Astrocyte of the cerebellum (primary cell): ENCODE measurements around the gene RAB28.

Experiments
- DNase-seq: peaks from one replicate; pipeline ENCODE4 v3.0.0-alpha.2; 2011; ENCODE audit warnings: low read depth
- H3K4me3 ChIP-seq: 2 replicates; pipeline ENCODE4 v1.5.1; 2011; ENCODE audit warnings: mild to moderate bottlenecking, low read depth, low read length, moderate library complexity
- in situ Hi-C: cut with HindIII; loops from 2 replicates; pipeline ENCODE4 v1.10.0; 2017; ENCODE audit warnings: low sequenced_read_pairs
- TF ChIP-seq, protein P1 (sequence below): IDR thresholded peaks from 2 replicates; pipeline ENCODE4 v1.5.1; 2012; ENCODE audit warnings: low read length, low read depth, moderate library complexity, mild to moderate bottlenecking; ENCODE audit errors: missing control alignments

The RAB28 gene

DNA sequence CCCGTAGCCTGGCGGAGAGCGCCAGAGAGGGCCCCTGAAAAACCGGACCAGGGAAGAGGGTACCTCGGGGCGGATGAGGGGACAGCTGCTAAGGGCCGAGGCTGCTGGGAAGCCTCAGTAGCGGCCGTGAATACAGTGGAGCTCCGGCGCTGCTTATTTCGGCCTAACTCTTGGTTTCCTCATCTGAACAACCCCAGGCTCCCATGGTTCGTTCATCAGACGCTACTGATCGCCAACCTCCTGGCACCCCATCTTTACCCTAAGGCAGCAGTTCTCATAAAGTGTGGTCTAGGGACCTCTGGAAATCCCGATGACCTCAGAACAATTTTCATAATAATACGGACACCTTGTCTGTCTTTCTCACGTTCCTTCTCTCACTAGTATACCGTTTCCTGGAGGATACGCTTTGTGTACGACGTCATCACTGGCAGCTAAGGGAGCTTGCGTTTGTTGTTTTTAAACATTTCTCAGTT is 645 bp upstream of the RAB28 start:
- no peak for DNase-seq
- in situ Hi-C loops = no loop called here
- H3K4me3 ChIP-seq = peak overlapping the region; percentile 70
- TF ChIP-seq, protein P1, sequence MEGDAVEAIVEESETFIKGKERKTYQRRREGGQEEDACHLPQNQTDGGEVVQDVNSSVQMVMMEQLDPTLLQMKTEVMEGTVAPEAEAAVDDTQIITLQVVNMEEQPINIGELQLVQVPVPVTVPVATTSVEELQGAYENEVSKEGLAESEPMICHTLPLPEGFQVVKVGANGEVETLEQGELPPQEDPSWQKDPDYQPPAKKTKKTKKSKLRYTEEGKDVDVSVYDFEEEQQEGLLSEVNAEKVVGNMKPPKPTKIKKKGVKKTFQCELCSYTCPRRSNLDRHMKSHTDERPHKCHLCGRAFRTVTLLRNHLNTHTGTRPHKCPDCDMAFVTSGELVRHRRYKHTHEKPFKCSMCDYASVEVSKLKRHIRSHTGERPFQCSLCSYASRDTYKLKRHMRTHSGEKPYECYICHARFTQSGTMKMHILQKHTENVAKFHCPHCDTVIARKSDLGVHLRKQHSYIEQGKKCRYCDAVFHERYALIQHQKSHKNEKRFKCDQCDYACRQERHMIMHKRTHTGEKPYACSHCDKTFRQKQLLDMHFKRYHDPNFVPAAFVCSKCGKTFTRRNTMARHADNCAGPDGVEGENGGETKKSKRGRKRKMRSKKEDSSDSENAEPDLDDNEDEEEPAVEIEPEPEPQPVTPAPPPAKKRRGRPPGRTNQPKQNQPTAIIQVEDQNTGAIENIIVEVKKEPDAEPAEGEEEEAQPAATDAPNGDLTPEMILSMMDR = no peak

DNA sequence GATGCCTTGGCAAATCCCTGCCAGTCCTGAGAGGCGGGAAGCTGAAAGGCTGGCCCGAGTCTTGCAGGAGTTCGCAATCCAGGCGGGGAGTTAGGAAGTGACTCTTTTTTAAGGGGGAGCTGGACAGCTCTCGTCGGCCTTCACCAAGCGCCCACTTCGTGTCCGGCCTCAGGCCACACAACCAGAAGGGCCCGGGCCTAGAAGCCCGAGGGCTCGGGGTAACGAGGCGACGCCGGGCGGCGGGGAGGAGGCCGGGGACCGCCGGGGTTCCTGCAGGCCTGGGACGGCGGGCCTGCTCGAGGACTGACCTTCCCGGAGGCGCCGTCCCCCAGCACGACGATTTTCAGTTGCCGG is 395 bp downstream of the RAB28 start:
- TF ChIP-seq, protein P1 = no peak
- DNase-seq = peak; percentile 39
- in situ Hi-C loops = no loop called here
- peak overlapping the region; percentile 70 for H3K4me3 ChIP-seq

DNA sequence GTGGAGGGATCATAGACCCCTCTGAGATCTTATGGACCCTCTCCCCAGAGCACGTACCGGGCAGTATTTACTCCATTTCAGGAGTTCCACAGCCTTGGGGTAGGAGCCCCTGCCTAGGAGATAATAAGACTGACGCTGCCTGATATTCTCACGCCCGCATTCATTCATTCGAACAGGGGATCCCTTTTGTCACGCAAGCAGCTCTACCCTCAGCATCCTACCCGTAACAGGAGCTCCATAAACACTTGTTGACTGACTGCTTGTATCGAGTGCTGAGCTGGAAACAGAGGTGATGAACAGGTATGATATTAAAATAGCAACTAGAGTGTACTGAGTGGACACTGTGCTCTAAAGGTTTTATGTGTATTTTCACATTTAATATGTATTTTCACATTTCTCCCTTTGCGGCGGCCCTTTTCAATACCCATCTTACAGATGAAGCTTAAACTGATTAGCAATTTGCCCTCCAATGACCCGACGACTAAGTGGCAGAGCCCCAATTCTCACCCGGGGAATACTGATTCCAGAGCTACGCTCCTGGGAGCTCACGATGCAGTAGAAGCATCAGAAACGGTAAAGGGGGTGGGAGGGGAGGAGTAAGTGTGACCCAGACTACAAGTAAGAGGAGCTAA is 888 bp downstream of the RAB28 start:
- H3K4me3 ChIP-seq = peak overlapping the region; percentile 70
- DNase-seq = no peak
- in situ Hi-C loops = no loop called here
- TF ChIP-seq, protein P1 = no peak

DNA sequence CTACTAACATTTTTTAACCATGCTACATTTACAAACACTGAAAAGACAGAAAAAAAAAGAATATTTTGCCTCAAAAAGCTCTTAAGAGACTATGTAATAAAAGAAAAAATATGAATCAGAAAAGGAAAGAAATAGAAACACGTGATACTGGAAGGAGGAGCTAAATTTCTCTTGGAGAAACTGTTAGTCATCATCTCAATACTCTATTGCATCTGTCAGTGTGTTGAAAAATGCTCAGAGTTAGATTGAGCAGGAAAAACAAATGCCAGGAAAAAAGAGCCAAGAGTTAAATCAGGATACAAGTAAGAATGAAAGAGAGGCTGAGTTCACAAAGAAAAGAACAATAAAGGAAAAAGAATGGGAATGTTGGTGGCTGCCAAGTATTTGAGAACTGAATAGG is 2.6 kb downstream of the RAB28 start:
- TF ChIP-seq, protein P1 = no peak
- in situ Hi-C loops = no loop called here
- H3K4me3 ChIP-seq = no peak overlapping the region
- no peak for DNase-seq

DNA sequence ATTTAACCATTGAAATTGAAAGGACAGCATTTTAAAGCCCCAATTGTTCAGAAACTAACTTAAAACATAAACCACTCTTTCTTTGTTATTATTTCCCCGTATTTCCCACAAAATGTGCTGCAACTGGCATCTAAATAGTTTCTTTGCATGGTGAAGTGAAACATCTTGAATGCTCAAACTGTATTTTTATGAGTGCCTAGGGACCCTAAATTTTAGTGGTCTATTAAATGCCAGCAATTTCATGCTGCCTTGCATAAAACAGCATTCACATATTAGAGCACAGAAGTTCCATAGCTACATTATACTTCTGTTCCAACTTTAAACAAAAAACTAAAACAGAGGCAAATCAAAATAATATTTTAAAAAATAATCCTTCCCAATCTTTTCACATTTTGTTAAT is 5.4 kb downstream of the RAB28 start:
- TF ChIP-seq, protein P1 = no peak
- in situ Hi-C loops = no loop called here
- no peak overlapping the region for H3K4me3 ChIP-seq
- DNase-seq = no peak

DNA sequence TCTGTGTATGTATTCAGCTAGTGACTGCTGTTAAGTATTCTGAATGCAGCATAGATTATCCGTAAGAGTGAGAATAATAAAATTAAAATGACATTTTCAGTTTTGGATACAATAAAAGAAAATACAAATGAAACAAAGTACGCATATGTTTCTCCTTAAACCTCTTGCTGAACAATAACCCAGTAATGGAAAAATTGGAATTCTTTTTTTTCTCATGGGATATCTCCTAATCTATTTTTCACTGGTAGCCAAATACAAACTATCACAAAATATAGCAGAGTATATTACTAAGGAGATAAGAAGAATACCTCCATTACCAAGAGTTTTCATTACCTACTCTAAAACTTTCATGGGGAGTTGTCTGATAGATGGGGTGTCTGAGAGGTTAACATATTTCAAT is 6.0 kb downstream of the RAB28 start:
- in situ Hi-C loops = no loop called here

More for the DNA sequence above, 6.0 kb downstream of the RAB28 start:
- DNase-seq = no peak
- TF ChIP-seq, protein P1 = no peak
- H3K4me3 ChIP-seq = no peak overlapping the region
